ACHN (cell line): Measurements from ENCODE around the gene TMEM185B.
A peak's percentile ranks its signal among the peaks of the same experiment; 100 is the strongest.

ENCODE experiments used
- DNase-seq: peaks from one replicate; pipeline ENCODE4 v3.0.0-alpha.2; 2015
- in situ Hi-C: cut with HindIII; loops from 2 replicates; pipeline ENCODE4 v1.10.0; 2017; ENCODE audit warnings: low sequenced_read_pairs, low pct_ligation_motif_present, low pct_unique_long_range_greater_than_20kb

The TMEM185B gene

DNA sequence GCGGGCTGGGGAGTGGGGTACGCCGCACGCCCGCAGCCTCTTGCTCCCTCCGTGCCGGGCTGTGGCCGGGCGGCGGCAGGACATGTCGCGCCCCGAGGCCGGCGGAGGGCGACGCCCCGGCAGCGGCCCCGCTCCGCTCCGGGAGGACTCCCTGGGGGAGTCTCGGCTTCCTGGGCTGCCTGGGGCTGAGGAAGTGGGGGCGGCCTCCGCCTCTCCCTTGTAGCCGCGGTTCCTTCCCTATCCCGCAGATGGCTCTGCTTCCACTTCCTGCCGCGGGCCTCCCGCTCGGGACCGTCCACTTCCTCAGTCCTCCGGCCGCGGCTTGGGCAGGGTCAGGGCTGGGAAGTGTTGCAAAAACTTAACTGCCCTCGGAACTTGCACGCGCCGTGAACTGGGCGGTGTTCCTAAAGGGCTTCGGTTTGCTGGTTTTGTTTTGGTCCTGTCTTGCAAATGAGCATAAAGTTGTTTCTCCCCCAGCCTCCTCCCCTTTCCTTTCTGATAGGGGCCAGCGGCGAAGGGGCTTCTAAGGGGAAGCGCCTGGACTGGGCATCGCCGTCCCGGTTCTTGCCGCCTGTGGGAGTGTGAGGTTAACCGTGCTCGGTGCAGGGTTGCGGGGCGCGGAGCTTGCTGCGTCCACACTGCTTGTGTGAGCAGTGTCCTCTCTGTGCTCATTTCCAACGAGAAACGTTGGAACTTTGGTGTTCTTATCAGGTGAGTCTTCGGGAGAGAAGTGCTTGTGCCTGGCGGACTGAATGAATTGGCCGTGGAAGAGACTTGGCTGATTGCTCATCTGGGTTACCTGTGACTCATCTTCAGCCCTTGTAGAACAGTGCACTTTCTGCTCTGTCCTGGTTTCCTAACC is 30.1 kb upstream of the TMEM185B start:
- in situ Hi-C loops: no loop called here
- DNase-seq: peak; percentile 84

DNA sequence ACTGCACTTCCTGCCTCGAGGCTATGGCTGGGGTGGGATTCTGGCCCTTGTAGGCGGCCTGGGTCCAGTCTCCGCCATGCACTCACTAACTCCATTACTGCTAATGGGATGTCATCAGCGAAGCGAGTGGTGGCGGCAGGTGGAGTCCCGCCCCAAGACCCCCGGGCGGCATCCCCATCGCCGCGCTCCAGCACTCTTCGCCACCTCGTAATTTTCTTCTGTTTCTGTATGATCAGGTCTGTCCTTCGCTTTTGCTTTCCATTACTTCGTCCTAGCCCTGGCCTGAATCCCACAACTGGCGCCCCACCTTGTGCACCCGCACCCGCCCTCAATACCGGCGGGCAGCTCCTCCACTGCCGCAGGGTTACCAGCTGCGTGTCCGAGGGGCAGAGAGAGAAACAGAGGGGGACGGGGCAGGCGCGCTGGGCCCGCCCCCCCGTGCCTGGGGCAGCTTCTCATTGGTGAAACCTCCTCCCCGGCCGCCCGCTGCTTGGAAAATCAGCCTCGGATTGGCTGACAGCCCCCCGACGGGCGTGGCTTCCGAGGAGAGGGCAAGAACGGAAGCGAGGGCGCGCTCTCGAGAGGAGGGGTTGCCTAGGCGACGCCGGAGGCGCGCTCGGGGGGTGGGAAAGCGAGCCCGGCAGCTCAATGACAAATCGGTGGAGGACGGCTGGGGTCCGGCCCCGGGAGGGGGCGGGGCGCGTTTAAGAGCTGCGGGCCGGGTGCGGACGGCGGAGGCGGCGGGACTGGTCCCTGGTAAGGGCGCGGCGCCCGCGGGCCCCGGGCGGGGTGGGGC is 29.2 kb upstream of the TMEM185B start, which contains the start of gene RALB:
RALB (plus strand) TSS at position 628 of the 796 bp plus-strand sequence. CDS start 25,813 bp downstream, outside the sequence.
- peak; percentile 99 for DNase-seq
- in situ Hi-C loops: no loop called here

DNA sequence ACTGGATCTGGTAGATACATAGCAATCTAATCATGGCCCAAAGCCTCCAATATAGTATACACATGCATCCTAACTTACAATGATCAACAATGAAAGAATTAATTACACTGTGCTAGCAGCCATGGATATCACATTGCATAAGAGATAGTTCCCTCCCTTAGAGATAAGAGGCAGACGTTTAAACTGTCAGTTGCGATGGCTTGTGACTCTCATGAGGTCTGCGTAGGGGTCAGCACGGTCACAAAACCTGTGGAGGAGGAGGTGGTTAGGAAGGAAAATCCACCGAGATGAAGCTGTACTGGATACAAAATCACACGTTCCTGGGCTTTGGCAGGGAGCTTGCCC is 28.7 kb upstream of the TMEM185B start:
- no peak for DNase-seq
- in situ Hi-C loops: no loop called here

DNA sequence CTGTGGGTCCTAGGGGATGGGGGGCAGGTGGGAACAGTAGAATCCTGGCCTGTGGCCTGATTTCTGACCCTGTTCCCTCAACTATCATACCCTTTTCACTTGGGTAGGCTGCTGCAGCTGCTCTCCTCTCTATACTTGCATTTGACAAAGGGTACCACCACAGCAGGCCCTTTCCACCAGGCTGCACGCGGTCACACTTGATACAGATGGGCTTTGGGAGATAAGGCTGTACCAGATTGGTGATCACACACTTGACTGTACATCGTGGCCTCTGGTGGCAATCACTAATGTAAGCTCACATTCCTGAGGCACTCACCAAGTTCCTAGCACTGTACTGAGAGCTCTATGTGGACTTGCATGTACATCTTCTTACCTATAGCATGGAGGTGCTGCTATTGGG is 27.9 kb upstream of the TMEM185B start:
- in situ Hi-C loops: no loop called here

DNA sequence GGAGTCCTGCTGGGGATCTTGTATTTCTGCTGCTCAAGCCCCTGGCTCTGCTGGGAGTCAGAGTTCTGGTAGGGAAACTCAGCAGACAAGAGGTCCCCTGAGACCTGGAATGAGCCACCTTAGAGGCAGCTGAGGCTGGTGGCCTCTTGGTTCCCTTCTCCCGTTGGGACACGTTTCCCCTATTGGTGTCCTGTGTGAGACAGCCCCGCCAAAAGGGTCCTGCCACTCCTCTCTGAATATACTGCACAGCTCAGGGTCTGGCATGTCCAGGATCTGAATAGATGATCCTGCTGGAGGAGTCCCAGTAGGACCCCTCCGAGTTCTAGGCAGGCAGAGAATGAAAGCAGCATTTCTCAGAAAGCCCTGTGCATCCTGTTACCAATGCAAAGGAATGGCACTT is 27.4 kb upstream of the TMEM185B start:
- no peak for DNase-seq
- in situ Hi-C loops: no loop called here

More for the DNA sequence above, 27.9 kb upstream of the TMEM185B start:
- DNase-seq: no peak

DNA sequence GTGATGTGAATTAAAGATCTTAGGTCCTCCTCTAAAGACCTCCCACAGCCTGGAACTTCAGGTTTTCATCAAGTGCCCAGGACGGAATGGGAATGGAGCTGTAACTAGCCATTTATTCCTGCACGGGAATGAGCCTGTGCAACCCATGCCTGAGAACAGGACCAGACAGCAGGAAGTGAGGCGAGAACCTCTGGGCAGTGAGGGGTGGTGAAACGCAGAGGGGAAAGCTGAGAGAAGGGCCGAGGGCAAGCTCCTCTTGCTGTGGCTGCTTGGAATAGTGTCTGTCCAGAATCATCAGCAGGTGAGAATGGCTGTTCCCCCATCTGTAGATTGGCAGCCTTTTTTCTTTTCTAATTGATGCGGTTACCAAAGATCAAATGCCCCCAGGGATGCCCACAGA is 24.7 kb upstream of the TMEM185B start:
- no peak for DNase-seq
- in situ Hi-C loops: no loop called here

DNA sequence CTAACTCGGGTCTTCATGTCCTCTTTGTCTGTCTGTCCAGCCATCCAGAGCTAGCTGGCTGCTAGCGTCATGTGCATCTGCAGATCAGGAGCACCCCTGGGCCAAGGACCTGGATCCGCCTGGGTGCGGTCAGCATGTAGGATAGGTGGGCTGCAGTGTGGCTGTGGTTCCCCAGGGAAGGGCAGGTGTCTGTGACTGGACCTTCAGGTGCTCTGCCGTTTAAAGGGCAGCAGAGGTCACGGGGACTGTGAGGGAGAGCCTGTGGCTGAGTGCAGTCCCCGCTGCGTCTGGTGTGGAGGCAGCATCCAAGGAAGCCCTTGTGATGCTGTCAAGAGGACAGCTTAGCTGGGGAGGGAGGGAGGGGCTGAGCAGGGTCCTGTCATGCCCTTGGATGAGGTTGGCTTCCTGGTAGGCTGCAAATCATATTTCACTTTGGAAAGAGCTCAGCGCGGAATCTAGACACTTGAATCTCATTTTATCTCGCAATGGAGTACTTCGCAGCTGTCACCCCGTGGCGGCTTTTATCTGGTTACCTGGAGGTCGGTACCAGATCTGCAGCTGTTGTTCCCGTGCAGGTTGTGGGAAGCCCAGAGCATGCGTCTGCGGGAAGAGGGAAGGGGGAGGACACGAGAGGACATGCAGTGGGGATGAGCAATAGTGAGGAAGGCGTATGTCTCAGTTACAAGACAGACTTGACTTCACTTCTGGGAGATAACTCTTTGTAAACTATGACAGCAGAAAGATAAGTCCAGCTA is 23.5 kb upstream of the TMEM185B start:
- in situ Hi-C loops: no loop called here
- no peak for DNase-seq

DNA sequence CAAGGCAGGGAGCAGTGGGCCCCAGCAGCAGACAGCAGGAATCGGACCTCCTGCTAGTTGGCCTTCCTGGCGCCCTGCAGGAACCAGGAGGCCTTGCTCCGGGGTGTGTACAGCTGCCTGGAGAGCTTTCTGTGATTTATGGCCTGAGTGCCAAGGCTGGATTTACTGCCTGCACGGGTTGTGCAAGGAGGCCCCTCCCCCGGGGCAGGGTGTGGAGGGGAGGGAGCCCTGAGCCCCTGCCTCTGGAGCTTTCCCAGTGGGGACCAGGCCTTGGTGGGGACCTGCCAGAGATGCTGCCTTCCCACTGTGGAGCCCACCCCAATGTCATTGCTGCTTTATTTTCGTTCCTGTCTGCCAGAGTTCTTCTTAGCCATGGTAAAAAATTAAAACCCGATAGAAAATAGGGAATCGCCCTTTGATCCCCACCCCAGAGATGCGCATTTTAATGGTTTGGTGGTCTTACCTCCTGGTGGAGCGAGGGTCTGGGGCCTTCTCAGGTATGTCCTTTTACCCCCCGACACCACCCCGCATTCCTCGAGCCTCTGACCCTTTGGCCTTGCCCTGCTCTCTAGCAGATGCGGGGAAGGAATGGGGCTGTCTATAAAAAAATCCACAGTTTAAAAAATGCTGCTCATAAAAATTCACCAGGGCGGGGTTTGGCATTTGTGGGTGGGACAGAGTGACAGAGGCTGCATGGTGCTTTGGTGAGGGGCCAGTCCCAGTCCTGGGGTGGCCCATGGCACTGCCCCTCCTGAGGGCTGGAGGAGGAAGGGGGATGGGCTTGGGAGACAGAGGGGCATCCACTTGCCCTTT is 22.5 kb upstream of the TMEM185B start:
- no peak for DNase-seq
- in situ Hi-C loops: no loop called here

DNA sequence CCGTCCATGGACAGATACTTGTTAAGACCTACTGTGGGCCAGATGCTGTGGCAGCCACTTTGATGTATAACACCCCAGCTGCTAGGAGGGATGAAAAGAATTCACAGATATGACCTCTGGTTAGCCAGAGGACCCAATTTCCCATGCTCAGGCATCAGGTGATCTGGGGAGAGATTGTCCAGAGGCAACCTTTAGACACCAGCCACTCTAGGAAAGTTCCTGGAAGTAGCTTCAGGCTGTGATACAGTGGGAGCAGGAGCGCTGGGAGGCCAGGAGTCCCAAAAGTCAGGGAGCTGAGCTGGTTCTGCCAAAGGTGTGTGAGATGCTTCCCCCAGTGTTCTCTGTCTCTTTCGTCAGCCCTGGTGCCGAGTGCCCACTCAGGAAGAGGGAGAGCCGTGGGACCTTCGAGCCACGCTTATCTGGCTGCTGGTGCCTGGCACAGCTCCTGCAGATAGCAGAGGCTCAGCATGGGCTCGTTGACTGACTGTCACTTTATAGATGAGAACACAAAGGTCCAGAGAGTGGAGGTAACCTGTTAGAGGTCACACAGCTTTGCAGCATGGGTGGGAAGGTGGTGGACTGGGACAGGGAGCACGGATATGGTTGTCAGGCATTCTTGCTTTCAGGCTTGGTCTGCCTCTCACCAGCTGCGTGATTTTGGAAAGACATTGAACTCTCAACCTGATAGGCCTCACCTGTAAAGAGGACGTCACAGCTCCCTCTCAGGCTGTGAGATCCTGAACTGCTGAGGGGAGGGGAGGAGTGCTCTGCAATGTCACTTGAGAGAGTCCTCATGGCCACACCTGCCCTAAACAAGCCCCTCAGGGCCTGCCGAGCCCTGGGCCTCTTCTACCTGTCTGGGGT is 21.7 kb upstream of the TMEM185B start:
- DNase-seq: no peak
- in situ Hi-C loops: no loop called here

DNA sequence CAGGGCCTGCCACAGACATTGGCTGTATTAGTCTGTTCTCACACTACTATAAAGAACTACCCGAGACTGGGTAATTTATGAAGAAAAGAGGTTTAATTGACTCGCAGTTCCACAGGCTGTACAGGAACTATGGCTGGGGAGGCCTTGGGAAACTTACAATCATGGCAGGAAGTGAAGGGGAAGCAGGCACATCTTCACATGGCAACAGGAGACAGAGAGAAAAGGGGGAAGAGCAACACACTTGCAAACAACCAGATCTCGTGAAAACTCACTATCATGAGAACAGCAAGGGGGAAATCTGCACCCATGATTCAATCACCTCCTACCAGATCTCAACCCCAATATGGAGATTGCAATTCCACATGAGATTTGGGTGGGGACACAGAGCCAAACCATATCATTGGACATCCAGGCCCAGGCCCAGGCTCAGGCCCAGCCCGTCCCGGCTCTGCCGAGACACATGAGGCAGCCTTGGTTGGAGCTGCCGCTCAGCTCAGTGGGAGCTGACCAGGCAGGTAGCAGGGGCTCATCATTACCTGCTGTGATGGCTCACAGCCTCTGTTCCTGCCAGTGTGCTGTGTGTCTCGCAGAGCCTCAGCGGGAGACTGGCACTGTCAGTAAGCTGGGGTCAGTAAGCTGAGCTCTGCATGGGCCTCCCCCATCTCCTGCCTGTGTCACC is 20.8 kb upstream of the TMEM185B start:
- in situ Hi-C loops: no loop called here
- DNase-seq: no peak

DNA sequence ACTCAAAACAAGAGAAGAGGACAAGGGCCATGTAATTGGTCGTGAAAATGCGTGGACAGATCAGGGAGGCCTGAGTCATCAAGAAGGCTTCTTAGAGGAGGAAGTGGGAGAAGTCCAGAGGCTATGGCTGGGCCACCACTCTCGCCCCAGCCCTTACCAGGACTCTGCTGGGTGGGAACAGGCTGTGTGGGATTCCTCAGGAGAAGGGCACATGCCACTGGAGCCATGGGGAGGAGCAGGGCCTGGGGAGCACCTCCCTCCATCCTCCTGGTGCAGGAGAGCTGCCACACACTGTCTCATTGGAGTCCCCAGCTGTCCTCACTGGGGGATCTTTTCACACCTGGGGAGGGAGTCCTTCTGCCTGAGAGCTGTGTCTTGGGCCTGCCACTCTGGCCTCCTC is 20.0 kb upstream of the TMEM185B start:
- no peak for DNase-seq
- in situ Hi-C loops: no loop called here

DNA sequence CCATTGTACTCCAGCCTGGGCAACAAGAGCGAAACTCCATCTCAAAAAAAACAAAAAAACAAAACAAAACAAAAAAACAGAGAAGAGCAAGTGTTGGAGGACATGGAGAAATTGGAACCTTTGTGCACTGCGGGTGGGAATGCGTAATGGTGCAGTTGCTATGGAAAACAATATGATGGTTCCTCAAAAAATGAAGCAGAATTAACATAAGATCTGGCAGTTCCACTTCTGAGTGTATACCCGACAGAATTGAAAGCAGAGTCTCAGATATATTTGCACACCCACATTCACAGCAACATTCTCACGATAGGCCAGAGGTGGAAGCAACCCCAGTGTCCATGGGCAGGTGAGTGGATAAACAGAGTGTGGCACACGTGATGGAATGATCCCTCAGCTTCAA is 18.5 kb upstream of the TMEM185B start:
- DNase-seq: no peak

DNA sequence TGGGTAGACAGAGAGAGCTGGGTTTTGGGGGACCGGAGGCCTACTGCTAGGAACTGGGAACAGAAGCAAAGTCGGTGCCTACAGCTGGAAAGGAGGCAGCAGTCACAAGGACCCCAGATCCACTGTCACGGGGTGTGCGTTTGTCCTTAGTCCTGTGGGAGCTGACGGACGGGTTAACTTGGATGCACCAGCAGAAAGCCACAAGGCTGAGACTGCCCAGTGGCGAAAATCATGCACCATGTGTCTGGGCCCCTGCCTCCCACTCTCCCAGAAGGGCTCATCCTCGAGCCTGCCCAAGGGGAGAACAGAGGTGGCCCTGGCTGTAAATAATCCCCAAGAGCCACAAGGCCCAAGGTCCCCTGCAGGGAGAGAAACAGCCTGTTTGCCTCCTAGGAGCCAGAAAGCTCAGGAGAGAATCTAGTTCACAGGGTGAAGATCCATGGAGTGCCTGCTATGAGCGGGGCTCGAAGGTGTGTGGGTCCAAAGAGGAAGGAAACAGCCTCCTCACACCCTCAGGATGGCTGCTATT is 17.8 kb upstream of the TMEM185B start:
- in situ Hi-C loops: no loop called here
- no peak for DNase-seq

More for the DNA sequence above, 18.5 kb upstream of the TMEM185B start:
- in situ Hi-C loops: no loop called here

DNA sequence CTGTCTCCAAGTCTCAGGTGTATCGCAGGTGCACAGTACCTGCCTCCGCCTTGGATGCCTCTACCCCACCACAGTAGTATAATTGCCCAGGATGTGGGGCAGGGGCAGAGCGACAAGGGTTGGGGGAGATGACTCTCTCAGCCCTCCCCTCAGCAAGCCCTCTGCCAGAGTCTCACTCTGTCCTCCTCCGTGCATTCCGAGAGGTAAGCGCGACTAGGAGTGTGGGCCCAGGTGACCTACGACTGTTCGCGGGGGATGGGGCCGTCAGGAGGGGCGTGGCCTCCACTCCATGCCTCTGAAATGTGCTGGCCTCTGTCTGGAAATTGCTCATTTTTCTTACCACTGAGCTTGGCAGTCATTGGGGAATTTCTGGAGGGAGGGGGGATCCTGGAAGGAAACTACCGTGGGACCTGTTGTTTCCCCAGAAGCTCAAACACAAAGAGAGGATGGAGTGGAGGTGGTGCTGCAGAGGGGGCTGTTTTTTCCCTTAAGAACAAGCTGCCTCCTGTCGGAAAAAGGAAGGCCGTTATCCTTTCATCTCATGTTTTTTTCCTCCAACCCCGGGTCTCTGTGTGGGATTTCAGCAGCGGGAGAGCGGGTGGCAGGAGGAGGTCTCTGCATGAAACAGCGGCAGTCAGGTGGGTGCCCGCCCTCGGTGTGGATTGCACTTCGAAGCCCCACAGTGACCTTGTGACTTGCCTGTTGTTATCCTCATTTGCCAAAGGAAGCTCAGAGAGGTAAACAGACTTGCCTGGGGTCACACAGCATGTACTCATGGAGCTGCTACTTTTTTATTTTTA is 16.5 kb upstream of the TMEM185B start:
- in situ Hi-C loops: no loop called here

DNA sequence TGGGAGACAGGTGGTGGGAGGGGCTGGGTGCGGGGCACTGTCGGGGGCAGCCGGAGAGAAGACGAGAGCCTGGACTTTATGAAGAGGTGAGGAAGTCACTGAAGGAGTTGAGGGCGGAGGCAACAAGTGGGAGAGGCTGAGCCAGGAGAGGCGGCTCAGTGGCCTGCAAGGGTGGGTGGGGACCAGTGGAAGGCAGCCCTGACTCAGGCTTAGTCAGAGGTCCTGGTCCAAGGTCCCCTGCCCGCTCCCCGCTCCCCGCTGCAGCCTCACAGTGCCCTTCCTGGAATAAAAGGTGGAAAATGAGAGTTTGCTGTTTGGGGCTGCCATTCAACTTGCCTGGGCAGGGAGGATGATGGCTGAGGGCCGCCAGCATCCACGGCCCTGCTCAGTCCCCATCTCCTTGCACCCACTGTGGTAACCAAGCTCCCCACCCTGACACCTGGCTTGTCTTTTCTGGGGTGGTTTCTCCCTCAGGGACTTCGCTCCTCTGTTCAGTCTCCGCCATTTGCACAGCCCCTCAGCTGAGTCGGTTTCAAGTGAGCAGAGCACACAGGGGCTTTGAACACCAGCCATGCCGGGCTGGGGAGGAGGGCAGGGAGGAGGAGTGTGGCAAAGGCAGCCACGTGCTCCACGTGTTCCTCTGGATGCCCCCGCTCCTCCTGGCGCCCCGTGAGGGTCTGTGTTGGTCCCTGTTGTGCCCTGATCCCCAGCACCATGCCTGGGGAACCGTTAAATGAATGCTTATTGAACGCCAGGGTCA is 15.7 kb upstream of the TMEM185B start:
- DNase-seq: peak; percentile 95
- in situ Hi-C loops: no loop called here

More for the DNA sequence above, 16.5 kb upstream of the TMEM185B start:
- peak; percentile 86 for DNase-seq
